ENCODE measurements around the gene HLA-B.
"Not testable (repeated sequence)": the region's sequence is repeated elsewhere in the genome, so short reads cannot be mapped to it uniquely, and the experiment has no call there.

Gene HLA-B

GRCh38 chr6:31381666-31382065, 24.7 kb upstream of the HLA-B start:
- DNase-seq: no peak

GRCh38 chr6:31379850-31380249, 22.9 kb upstream of the HLA-B start:
- no peak for DNase-seq

- no peak for DNase-seq
These were observed 21.7 kb upstream of the HLA-B start for GRCh38 chr6:31378721-31379103.

GRCh38 chr6:31378062-31378720, 21.2 kb upstream of the HLA-B start:
- DNase-seq: no peak

- no peak for DNase-seq
These were observed 20.1 kb upstream of the HLA-B start for GRCh38 chr6:31377029-31377428.

- no peak for DNase-seq
These were observed 18.7 kb upstream of the HLA-B start for GRCh38 chr6:31375699-31376098.

GRCh38 chr6:31374118-31374517, 17.1 kb upstream of the HLA-B start:
- not testable (repeated sequence) for DNase-seq

GRCh38 chr6:31368461-31368860, 11.5 kb upstream of the HLA-B start:
- DNase-seq: no peak

- DNase-seq: peak; percentile 76 to 92 (median 84)
These were observed 9.9 kb upstream of the HLA-B start for GRCh38 chr6:31366693-31367470.

- no peak for DNase-seq
These were observed 8.9 kb upstream of the HLA-B start for GRCh38 chr6:31365864-31366263.

- no peak for DNase-seq
These were observed 6.8 kb upstream of the HLA-B start for GRCh38 chr6:31363811-31364210.

- no peak for DNase-seq
These were observed 5.8 kb upstream of the HLA-B start for GRCh38 chr6:31362751-31363150.

GRCh38 chr6:31359581-31359980, 2.6 kb upstream of the HLA-B start:
- no peak for DNase-seq

- DNase-seq: no peak
These were observed 1.3 kb upstream of the HLA-B start for GRCh38 chr6:31358302-31358701.

- DNase-seq: no peak
These were observed 907 bp upstream of the HLA-B start for GRCh38 chr6:31357886-31358285.

GRCh38 chr6:31356216-31356945, 598 bp downstream of the HLA-B start:
- DNase-seq: peak in 1 of 3 experiments; percentile 47

- DNase-seq: no peak
These were observed 1.4 kb downstream of the HLA-B start for GRCh38 chr6:31355583-31355948.

- no peak for DNase-seq
These were observed 2.0 kb downstream of the HLA-B start for GRCh38 chr6:31354864-31355582.

GRCh38 chr6:31354158-31354863, 2.7 kb downstream of the HLA-B start:
- DNase-seq: no peak

GRCh38 chr6:31353384-31353945, 3.5 kb downstream of the HLA-B start:
- DNase-seq: no peak

- no peak for DNase-seq
These were observed 4.1 kb downstream of the HLA-B start for GRCh38 chr6:31352683-31353383.

GRCh38 chr6:31352310-31352682, 4.7 kb downstream of the HLA-B start:
- DNase-seq: no peak

Measured in NCI-H1417 (cell line).